HG02852 (cell line): ENCODE results near the gene PHPT1.
"Not testable (repeated sequence)": the region's sequence is repeated elsewhere in the genome, so short reads cannot be mapped to it uniquely, and the experiment has no call there.

Experiments
- ATAC-seq: cut with Tn5 transposase; IDR thresholded peaks from one replicate; pipeline ENCODE4 v1.9.1; 2021; ENCODE audit warnings: mild to moderate bottlenecking, moderate library complexity; ENCODE audit not compliant: unreplicated experiment

PHPT1 gene

GRCh38 chr9:136849038-136849959 lies at the start of gene PHPT1:
PHPT1 (plus strand) TSS chr9:136849409; CDS start chr9:136849431, 22 bp downstream.
- peak; percentile 85 for ATAC-seq

- no peak for ATAC-seq
These were observed 49.2 kb upstream of the PHPT1 start for GRCh38 chr9:136799854-136800657.

DNA sequence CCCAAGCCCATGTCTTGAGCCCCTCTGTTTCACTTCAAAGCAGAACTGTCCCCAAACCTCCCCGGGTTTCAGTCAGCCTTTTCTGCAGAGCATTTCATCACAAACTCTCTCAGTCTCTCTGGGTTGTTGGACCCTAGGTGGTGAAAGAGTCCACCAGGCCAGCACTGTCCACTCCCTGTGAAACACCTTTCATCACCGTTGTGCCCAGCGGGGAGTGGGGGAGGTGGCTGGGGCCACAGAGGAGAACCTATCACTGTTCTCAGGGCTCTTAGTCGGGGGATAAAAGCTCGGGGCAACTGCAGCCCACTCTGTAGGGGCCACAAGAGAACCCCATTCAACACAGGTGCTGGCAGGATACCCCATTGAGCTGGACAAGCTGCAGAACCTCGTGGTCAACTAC lies 46.9 kb upstream of the PHPT1 start:
- no peak for ATAC-seq

DNA sequence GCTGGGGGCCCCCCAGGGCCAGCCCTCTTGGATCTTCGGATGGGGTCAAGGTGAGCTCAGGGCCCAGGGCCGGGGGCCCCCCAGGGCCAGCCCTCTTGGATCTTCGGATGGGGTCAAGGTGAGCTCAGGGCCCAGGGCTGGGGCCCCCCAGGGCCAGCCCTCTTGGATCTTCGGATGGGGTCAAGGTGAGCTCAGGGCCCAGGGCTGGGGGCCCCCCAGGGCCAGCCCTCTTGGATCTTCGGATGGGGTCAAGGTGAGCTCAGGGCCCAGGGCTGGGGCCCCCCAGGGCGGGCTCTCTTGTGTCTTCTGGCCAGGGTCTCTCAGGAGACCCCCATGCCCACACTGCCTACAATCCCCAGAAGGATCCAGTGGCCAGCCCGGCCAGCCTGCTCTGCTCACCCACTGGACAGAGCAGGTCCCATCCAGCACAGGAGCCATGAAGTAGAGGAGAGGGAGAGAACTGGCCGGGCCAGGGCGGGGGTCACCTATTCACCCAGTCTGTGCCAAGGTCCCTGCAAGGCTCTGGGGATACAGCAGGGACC lies 46.1 kb upstream of the PHPT1 start:
- ATAC-seq = not testable (repeated sequence)

GRCh38 chr9:136803551-136804508 lies 45.4 kb upstream of the PHPT1 start:
- no peak for ATAC-seq

- ATAC-seq = no peak
These were observed 44.6 kb upstream of the PHPT1 start for GRCh38 chr9:136804509-136805206.

DNA sequence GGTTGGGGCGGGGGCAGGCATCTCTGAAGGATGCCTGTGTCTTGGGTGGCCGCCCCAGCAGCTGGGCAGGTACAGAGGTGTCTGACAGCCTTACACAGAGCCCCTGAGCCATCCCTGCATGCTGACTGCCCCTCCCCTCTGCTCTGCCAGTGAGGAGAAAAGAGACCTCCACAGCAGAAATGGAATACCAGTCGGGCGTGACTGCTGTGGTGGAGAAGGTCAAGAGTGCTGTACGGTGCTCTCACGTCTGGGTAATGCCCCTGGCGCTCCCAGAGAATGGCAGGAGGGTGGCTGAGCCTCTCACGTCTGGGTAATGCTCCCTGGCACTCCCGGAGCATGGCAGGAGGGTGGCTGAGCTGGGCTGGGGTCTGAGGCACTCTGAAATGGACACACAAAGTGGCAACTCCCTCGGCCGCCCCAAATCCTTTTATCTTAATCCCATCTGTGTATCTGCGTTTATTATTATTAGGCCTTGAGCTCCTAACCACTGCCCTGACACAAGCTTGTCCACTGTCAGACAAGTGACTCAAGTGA lies 43.9 kb upstream of the PHPT1 start:
- no peak for ATAC-seq

GRCh38 chr9:136806067-136806466 lies 43.1 kb upstream of the PHPT1 start:
- ATAC-seq = no peak

- no peak for ATAC-seq
These were observed 42.5 kb upstream of the PHPT1 start for GRCh38 chr9:136806631-136807201.

DNA sequence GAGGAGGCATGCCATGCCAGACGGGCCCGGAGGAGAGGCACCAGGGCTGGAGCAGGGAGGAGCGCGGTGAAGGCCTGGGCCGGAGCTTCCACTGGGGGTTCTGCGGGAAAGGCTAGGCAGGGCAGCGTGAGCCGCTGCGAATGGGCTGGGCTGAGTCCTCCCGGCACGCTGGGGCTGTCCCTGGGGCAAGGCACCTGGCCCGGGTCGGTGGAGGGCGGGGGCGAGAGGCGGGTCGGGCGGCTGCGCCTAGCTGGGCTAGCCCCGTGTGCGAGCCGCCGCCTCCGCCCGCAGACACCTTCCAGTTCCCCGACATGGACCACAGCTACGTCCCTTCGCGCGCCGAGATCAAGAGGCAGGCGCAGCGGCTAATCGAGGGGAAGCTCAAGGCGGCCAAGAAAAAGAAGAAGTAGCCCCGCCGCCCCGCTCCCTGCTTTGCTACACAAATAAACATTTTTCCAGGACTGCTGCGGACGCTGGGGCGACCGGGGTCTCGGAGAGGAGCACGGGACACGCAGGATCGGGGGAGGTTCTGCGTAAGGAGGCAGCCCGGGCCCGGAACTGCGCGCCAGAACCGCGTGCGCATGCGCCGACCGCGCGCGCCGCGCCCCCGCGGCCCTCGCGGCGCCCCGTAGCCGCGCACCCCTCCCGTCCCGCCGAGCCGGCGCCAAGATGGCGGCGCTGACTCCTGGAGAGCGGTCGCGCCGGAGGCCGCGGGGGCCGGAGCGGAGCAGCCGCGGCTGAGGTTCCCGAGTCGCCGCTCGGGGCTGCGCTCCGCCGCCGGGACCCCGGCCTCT lies 41.7 kb upstream of the PHPT1 start, which contains the start of gene RABL6:
Gene RABL6 (plus strand): TSS at position 668 of the 794 bp plus-strand sequence. CDS start 249 bp downstream, outside the sequence.
- peak; percentile 79 for ATAC-seq

- ATAC-seq = peak; percentile 36
These were observed 41.0 kb upstream of the PHPT1 start for GRCh38 chr9:136808075-136808805.

- ATAC-seq = no peak
These were observed 40.4 kb upstream of the PHPT1 start for GRCh38 chr9:136808806-136809158.

- ATAC-seq = no peak
These were observed 34.3 kb upstream of the PHPT1 start for GRCh38 chr9:136814725-136815421.

GRCh38 chr9:136815422-136815782 lies 33.8 kb upstream of the PHPT1 start:
- ATAC-seq = no peak

DNA sequence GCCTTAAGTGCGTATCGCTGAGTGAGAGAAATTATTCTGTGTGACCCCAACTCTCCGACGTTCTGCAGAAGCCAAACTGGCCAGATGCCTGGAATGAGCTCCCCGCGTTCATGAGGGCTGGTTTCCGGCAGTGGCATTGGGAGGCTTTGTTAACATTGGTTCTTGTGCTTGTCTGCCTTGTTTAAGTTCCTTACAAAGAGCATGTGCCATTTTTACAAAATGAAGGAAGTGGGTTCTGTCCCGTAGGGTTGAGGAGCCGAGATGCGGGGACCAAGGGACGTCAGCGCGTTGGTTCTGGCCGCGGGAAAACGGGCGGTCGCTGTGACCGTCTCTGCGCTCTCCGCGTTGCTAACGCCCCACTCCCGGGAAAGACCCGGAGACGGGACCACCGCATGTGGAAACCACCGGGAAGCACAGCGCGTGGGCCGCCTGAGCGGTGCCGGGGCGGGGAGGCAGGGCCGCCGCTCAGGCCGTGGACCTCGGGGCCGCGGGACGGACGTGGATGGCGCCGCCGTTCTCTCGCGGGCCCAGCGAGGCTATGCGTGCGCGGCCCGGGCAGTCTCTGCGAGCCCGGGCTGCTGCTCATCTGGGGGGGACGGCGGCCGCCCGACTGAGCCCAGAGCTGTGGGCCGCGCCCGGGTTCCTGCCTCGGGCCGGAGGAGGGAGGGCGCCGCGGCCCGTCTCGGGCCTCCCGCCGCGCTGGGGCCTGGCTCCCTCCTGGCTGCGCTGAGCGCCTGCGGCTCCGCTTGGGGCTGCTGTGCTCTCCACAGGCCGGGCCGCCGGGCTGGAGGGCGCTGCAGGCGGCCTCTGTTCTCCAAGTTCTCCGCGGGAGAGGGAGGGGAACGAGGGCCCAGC lies 28.0 kb upstream of the PHPT1 start:
- ATAC-seq = no peak
